GM18858 (cell line): ENCODE results near the gene FNDC7.
"Not testable (repeated sequence)": the region's sequence is repeated elsewhere in the genome, so short reads cannot be mapped to it uniquely, and the experiment has no call there.

Experiments used
- ATAC-seq: cut with Tn5 transposase; IDR thresholded peaks from one replicate; pipeline ENCODE4 v1.9.1; 2021; ENCODE audit not compliant: unreplicated experiment

Gene FNDC7

GRCh38 chr1:108699375-108700332, 13.1 kb upstream of the FNDC7 start:
- ATAC-seq: no peak

DNA sequence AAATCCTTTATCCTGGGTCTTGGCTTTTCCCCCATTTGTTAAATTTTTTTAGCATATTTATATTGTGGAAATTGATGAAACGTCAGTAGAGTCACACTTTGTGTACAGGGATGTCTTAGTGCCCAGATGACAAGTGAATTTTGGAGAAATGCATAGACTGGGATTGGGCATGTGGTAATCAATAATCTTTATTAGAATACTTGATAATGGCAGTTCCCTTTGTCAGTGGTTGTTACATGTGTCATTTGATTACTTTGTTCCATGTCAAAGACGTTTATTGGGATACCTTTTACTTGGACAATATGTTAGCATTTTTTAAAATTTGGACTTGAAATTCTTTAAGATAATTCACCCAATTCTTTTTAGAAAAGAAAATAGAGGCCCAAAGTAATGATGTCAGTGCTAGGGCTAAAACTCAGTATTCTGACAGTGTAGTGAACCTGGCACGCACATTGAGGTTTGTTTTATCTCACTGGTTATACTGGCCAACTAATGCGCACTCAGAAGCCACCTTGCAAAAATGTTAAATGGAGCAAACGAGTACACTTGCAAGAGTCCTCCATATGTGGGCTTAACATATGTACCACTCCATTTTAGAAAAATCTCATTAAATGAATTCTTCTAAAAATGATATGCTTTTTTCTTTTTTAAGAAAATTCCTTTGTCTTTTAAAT, 11.4 kb upstream of the FNDC7 start:
- no peak for ATAC-seq

DNA sequence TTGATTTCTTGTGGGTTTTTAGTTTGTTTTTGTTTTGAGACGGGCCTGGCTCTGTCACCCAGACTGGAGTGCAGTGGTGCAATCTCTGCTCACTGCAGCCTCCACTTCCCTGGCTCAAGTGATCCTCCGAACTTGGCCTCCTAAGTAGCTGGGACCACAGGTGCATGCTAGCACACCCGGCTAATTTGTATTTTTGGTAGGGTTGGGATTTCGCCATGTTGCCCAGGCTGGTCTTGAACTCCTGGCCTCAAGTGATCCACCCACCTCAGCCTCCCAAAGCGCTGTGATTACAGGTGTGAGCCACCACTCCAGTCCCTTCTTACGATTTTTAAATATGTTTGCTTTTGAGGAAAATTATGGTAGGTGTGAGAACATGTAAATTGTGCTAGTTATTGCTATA, 10.6 kb upstream of the FNDC7 start:
- not testable (repeated sequence) for ATAC-seq

DNA sequence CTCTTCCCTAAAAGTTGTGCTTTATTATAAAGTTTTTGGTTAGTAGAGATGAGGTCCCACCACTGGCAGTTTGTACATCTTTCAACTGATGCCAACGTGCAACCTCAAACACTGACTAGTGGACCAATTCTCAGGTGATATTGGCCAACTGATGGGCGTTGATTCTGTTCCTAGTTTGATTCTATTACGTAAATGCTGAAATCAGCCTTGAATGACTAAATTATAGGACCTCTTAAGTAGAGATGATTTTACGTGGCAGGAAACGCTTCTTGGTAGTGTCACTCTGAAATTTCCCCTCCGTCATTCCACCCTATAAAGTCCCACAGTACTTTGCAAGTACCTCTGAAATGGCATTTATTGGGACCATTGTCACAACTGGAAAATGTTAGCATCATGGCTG, 8.8 kb upstream of the FNDC7 start:
- no peak for ATAC-seq

DNA sequence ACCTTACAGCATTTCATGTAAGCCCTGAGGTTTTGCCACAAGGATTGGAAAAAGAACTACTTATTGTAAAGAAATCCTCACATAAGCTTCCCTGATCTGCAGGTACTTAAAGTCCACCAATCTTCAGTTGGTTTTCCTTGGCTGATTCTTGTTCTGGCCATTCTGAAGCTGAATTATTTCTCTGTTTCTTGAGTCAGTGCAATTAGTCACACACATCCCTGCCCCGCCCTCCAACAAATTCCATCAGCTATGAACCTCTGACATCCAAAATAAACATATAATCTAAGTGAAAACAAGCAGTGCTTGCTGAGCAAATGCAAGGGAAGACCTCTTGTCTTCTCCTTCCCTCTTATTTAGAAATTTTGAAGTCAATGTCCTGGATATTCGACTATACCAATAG, 8.2 kb upstream of the FNDC7 start:
- no peak for ATAC-seq

GRCh38 chr1:108706643-108707042, 6.1 kb upstream of the FNDC7 start:
- ATAC-seq: no peak

- no peak for ATAC-seq
Observed at GRCh38 chr1:108708691-108709660, 3.7 kb upstream of the FNDC7 start.

- ATAC-seq: no peak
Observed at GRCh38 chr1:108715932-108716331, 3.2 kb downstream of the FNDC7 start.

- no peak for ATAC-seq
Observed at GRCh38 chr1:108716437-108717230, 3.9 kb downstream of the FNDC7 start.

- ATAC-seq: no peak
Observed at GRCh38 chr1:108717774-108718316, 5.1 kb downstream of the FNDC7 start.

DNA sequence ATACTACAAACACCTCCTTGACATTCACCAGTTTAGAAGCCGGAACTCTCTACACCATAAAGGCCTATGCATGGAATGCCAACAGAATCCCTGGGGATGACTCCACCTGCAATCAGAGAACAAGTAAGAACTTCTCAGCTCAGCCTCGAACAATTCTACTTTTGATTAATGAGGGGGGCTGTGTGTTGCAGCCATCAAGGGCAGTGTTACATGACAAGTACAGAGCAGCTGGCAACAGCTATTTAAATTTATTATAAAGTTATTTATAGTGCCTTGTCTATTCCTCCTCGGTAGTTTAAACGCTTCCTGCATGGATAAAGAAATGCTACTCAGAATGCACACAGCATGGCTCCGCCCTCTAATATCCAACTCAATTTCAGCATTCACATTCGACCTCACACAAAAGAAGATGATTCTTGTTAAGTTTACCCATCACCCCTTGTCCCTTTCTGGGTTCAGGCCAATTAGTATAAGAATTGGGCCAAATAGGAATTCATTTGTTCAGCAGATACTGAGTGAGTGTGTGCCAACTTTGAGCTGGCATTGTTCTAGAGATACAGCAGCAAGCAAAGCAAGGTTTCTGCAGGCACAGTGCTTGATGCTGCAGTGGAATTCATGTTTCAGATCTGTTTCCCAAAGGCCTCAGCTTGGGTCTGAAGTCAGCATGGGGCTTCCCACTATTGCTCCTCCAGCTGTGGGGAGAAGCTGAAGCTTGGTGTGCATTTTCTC, 6.4 kb downstream of the FNDC7 start:
- ATAC-seq: no peak

DNA sequence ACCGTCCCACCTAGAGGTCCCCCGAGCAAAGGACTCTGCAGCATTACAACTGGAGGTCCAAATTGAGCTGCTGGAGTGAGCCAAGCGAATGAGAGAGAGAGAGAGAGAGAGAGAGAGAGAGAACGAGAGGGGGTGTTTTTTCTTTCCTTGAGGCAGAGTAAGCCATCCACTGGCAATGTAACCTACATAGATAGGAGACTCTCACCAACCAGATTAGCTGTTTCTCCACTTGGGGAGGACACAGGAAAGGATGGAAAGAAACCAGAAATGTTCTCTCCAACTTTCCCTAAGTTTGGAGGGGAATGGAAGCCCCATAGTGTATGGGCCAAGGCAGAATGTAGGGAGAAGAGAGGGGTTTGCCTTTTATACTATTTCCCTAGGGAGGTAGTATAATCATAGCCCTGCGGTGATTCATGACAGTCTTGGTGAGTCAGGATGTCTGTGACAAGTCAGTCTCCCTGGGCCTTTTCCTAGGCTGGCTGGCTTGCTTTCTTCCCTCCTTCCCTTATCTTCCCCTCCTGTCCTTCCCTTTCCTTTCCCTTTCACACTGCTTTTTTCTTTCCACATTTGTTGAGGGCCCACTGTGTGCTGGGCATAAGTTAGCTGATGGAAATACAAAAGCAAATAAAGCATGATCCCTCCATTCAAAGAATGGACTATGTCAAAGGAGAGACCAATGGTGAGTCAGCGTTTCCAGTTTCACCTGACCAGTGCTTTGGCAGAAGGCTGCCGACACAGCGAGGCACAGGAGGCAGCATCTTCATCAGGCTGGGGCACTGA, 7.1 kb downstream of the FNDC7 start:
- no peak for ATAC-seq

GRCh38 chr1:108722292-108722691, 9.6 kb downstream of the FNDC7 start:
- ATAC-seq: no peak

DNA sequence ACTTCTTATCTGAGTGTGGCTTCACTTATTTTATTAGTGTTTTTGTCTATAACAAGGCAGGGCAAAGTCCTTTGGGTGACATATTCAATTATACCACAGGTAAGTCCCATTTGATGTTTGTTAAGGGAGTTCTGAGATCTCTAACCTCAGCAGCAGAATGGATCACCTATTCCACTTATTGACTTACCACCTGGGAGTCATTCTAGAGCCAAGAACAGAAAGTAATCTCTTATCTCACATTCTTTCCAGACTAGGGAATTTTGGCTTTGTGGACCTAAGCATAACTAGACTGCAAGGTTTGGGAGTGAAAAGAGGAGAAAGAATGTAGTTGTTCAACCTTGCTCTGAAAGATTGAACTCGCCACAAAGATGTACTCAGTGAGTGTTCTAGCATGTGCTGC, 13.2 kb downstream of the FNDC7 start:
- no peak for ATAC-seq

DNA sequence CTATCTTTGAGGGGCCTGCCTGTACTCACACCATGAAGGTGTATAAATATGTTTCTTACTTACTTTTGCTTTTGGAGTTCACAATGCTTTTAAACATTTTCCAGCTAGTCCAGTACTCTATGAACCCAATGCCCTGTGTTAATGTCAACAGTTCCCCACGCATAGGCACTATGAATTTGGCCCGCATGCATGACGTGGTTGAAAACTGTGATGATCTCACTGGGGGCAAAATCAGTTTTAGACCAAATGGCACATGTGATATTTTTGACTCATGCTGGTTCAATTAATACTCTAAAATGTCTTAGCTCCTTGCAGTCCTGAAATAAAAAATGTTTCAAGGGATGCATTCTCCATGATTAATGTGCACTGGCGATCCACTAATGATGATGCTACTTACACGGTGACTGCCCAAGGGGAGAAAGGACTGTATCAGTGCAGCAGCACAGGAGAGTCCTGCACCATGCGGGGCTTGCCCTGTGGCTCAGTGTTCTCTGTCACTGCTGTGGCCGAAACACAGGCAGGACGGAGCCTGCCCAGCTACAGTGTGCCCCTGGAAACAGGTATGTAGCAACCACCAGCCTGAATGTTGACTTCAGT, 15.7 kb downstream of the FNDC7 start:
- ATAC-seq: no peak

DNA sequence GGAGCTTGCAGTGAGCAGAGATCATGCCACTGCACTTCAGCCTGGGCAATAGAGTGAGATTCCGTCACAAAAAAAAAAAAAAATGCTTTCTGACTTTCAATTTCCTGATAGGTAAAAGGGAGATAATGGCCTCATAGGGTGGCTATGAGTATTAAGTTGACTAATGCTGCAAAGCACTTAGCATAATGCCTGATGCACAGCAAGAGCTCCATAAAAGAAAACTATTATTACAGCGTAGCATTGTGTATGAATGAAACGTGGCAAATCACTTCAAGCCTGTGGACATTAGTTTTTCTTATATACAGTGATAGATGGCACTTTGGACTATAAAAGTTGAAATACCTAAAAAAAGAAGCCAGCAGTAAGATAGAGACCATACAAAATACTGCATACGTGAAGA, 16.8 kb downstream of the FNDC7 start:
- no peak for ATAC-seq

GRCh38 chr1:108732398-108732797, 19.7 kb downstream of the FNDC7 start:
- ATAC-seq: no peak

DNA sequence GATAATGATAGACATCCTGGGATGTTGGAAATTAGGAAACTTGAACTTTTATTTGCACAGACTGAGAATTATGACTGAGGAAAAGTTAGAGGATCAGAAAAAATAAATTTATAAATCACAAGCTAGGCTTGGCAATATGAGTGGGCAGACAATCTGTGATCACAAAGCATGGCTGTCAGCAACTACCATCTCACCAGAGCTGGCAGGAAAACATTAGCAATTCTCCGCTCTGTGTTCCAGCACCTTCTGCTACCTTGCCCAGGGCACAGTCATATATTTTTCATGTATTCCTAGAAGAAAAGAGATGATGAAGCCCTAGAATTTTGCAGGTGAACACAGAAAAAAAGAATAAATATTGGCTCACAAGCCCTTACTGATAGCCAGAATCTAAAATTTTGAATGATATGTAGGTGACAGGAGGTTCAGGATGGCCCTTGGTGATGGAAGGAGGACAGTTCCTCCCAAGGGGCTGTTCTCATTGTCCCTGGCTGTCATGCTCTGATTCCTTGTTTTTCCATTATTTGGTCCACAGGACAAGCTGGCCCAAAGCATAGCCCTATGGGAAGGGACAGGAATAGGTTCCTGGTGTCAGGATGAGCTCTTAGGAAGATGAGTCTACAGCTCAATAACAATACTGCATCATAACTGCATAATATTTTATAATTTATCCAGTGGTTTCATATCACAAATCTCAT, 21.6 kb downstream of the FNDC7 start:
- no peak for ATAC-seq
